HFF-Myc (cell line): Measurements from ENCODE around the gene PRMT5.
A peak's percentile ranks its signal among the peaks of the same experiment; 100 is the strongest.

ENCODE experiments used
- DNase-seq: peaks from one replicate; pipeline ENCODE4 v3.0.0-alpha.2; 2011; ENCODE audit warnings: low read depth; ENCODE audit errors: extremely low read depth
- H3K4me3 ChIP-seq: replicated peaks from 2 replicates; pipeline ENCODE4 v1.5.1; 2011; ENCODE audit warnings: low read depth, mild to moderate bottlenecking, control low read depth, low read length
- CTCF ChIP-seq: IDR thresholded peaks from 2 replicates; pipeline ENCODE4 v1.5.1; 2012; ENCODE audit warnings: mild to moderate bottlenecking, low read depth, low read length, control low read depth; ENCODE audit errors: missing control alignments

PRMT5 gene

GRCh38 chr14:22890416-22890815 lies 38.8 kb downstream of the PRMT5 start:
- no peak overlapping the region for H3K4me3 ChIP-seq
- no peak for TF ChIP-seq CTCF
- DNase-seq = no peak

GRCh38 chr14:22888662-22889061 lies 40.5 kb downstream of the PRMT5 start:
- DNase-seq = no peak
- TF ChIP-seq CTCF = no peak
- H3K4me3 ChIP-seq = no peak overlapping the region

GRCh38 chr14:22887990-22888378 lies 41.2 kb downstream of the PRMT5 start:
- no peak for DNase-seq
- TF ChIP-seq CTCF = no peak
- peak overlapping the region; percentile 40 for H3K4me3 ChIP-seq

GRCh38 chr14:22887260-22887989 lies 41.8 kb downstream of the PRMT5 start:
- DNase-seq = no peak
- TF ChIP-seq CTCF = no peak
- peak overlapping the region; percentile 40 for H3K4me3 ChIP-seq

- no peak for TF ChIP-seq CTCF
- DNase-seq = no peak
- peak overlapping the region; percentile 40 for H3K4me3 ChIP-seq
Observed at GRCh38 chr14:22886500-22887259, 42.5 kb downstream of the PRMT5 start.

GRCh38 chr14:22885975-22886374 lies 43.2 kb downstream of the PRMT5 start:
- no peak for TF ChIP-seq CTCF
- no peak for DNase-seq
- no peak overlapping the region for H3K4me3 ChIP-seq
